Spleen (tissue), 11 donors: ENCODE results near the gene ABHD6. TPM values are rescaled to one million over a fixed set of nuclear protein-coding genes. Genes with fewer than 3 reads are reported as not detected.

Experiments
- DNase-seq: peaks from one replicate; pipeline ENCODE4 v3.0.0-alpha.2; 2020
- H3K27ac ChIP-seq, 8 donors: fragments of 200-600 bp; sonication (generic) in 7 of 8; 1 replicate in 4 of 8; 2 replicates in 4 of 8; pipeline versions ENCODE4 v1.5.0 to v1.8.0; 2016 to 2021; ENCODE audit warnings: inconsistent platforms in 4 of 8, mild to moderate bottlenecking in 4 of 8, moderate library complexity in 1 of 8
- H3K27me3 ChIP-seq, 7 donors: fragments of 200-600 bp; sonication (generic) in 6 of 7; replicated peaks in 1 of 7; 1 replicate in 4 of 7; 2 replicates in 3 of 7; pipeline versions ENCODE4 v1.5.0 to v1.8.0; 2016 to 2021; ENCODE audit warnings: inconsistent platforms in 3 of 7, mild to moderate bottlenecking in 1 of 7
- H3K36me3 ChIP-seq, 6 donors: fragments of 200-600 bp; sonication (generic) in 5 of 6; 1 replicate in 4 of 6; 2 replicates in 2 of 6; pipeline versions ENCODE4 v1.5.0 to v1.8.0; 2016 to 2021; ENCODE audit warnings: inconsistent platforms in 2 of 6
- H3K4me1 ChIP-seq, 6 donors: fragments of 200-600 bp; sonication (generic) in 5 of 6; 1 replicate in 3 of 6; 2 replicates in 3 of 6; pipeline versions ENCODE4 v1.5.0 to v1.8.0; 2016 to 2021; ENCODE audit warnings: inconsistent platforms in 3 of 6
- H3K4me3 ChIP-seq, 8 donors: fragments of 200-600 bp; sonication (generic) in 7 of 8; 1 replicate in 4 of 8; 2 replicates in 4 of 8; pipeline versions ENCODE4 v1.5.0 to v1.8.0; 2016 to 2021; ENCODE audit warnings: inconsistent platforms in 4 of 8, mild to moderate bottlenecking in 4 of 8, moderate library complexity in 2 of 8
- H3K9me3 ChIP-seq, 8 donors: fragments of 200-600 bp; sonication (generic) in 7 of 8; 1 replicate in 4 of 8; 2 replicates in 4 of 8; pipeline versions ENCODE4 v1.5.0 to v1.8.0; 2016 to 2021; ENCODE audit warnings: inconsistent platforms in 4 of 8
- CTCF ChIP-seq, 11 experiments: fragments of 200-600 bp in 7 of 11; fragments of 450-650 bp in 4 of 11; sonication (generic) in 4 of 11; IDR thresholded peaks in 8 of 11; conservative IDR thresholded peaks in 3 of 11; 1 replicate in 7 of 11; 2 replicates in 4 of 11; pipeline versions ENCODE4 v1.4.0 to v1.8.0; 2016 to 2021; ENCODE audit warnings: antibody characterized with exemption in 11 of 11, inconsistent platforms in 4 of 11, mild to moderate bottlenecking in 1 of 11
- POLR2A ChIP-seq, 3 donors: fragments of 450-650 bp; IDR thresholded peaks; one replicate each; pipeline ENCODE4 v1.5.1; 2017; ENCODE audit warnings: antibody characterized with exemption in 3 of 3, mild to moderate bottlenecking in 1 of 3
- POLR2AphosphoS5 ChIP-seq, 3 donors: sonication (generic); formaldehyde crosslinking; IDR thresholded peaks; one replicate each; pipeline ENCODE4 v1.5.1; 2017; ENCODE audit warnings: antibody characterized with exemption in 3 of 3
- WGBS, 5 donors: extraction: QIAGEN DNeasy Blood & Tissue Kit in 3 of 5; methylation state at CpG; one replicate each; pipeline versions ENCODE4 v1.1.5 to v1.1.7; 2013 to 2018; 5-methylcytosine and 5-hydroxymethylcytosine counted together
- intact Hi-C: fragments of 100-400 bp; cut with DNase I; formaldehyde crosslinking; loops from one replicate; pipeline ENCODE4 v1.15.0; 2023; ENCODE audit warnings: low total_unique reads
- polyA plus RNA-seq, 3 donors: library from polyadenylated mRNA; stranded (reverse); fragments of 200-250 nt; gene quantifications; one replicate each; pipeline ENCODE4 v1.2.1, GENCODE V29; 2013
- small RNA-seq, 4 donors: library from RNA; depleted of rRNA; stranded (forward); fragments of <200 nt; gene quantifications; one replicate each; pipeline ENCODE3, GENCODE V24; 2016
- total RNA-seq, 7 donors: library from RNA; depleted of rRNA in 3 of 7; stranded (reverse); fragments of >200 nt in 3 of 7; fragmentation: NEBNext Ultra II Directional in 4 of 7; extraction: Animal tissue kit (Norgen Biotek cat#: 25700) in 4 of 7; gene quantifications; one replicate each; pipeline versions ENCODE4 v1.1.0 to v1.2.1, GENCODE V29; 2016 to 2021
- donor health status: healthy with polysubstance abuse.
- donor health status: DM: no; HTN: no; CAD: no; lungs with moderate emphysema.
- donor health status: DM: no; HTN: no; CAD: no.
- donor health status: Bipolar disorder and iron deficiency.
- donor health status: healthy.
- donor health status: DM: no; HTN: no; CAD: no.
- donor health status: DM: yes; HTN: yes; CAD: no.

The ABHD6 gene
- total and polyA plus RNA-seq, 10 donors: 17.2 to 79.9 (median 48.4) TPM

- WGBS, 5 donors: 88 to 92% (median 90%) methylated on average over 5 of the region's 5 CpGs
- no peaks in the 10 kb centered on the region for H3K27me3 ChIP-seq
- H3K9me3 ChIP-seq: no peaks in the 10 kb centered on the region
- intact Hi-C loops: no loop called here
- H3K36me3 ChIP-seq: peaks cover 0 to 70% (median 4%) of the 10 kb centered on the region in 6 donors
- TF ChIP-seq POLR2AphosphoS5 (IDR thresholded peaks at IDR 0.05) (no peak), POLR2A (IDR thresholded peaks at IDR 0.05) (no peak), CTCF (IDR thresholded peaks at IDR 0.05 in 8 of 11, conservative IDR thresholded peaks at IDR 0.05 in 3 of 11) (no peak)
- peak overlapping the region in 1 of 8 donors; percentile 43 for H3K27ac ChIP-seq
- H3K4me1 ChIP-seq: peaks cover 0 to 100% (median 60%) of the 10 kb centered on the region in 6 donors
- no peak for DNase-seq
- H3K4me3 ChIP-seq: no peak overlapping the region
Observed at GRCh38 chr3:58342676-58343075, 105.1 kb downstream of the ABHD6 start.

Small RNA genes within 50 kb of the gene (small RNA-seq; reads per million reads assigned to genes)
- gene AC098479.1: 0 reads per million in 4 donors

Other genes with a start within 250 kb of the ABHD6 start
- gene FLNB, start 229.4 kb upstream of the ABHD6 start, total RNA-seq: 100 to 1,000 TPM in 4 of 7 donors, 10 to 100 TPM in 3; 77.5 to 163 (median 111) TPM
- gene FLNB, start 229.4 kb upstream of the ABHD6 start, polyA plus RNA-seq: 10 to 100 TPM; 38.9 to 70.3 (median 49.4) TPM
- 100 to 1,000 TPM in 6 of 7 donors, 10 to 100 TPM in 1; 64.7 to 245 (median 172) TPM for gene DNASE1L3, start 26.8 kb upstream of the ABHD6 start, total RNA-seq
- gene DNASE1L3, start 26.8 kb upstream of the ABHD6 start, polyA plus RNA-seq: 100 to 1,000 TPM in 1 of 3 donors, 10 to 100 TPM in 2; 52.1 to 102 (median 52.9) TPM
- gene RPP14, start 68.5 kb downstream of the ABHD6 start, total RNA-seq: 10 to 100 TPM; 13.3 to 21.3 (median 16.1) TPM
- gene RPP14, start 68.5 kb downstream of the ABHD6 start, polyA plus RNA-seq: 10 to 100 TPM in 1 of 3 donors, 1 to 10 TPM in 2; 6.2 to 12.2 (median 7.1) TPM
- 10 to 100 TPM in 3 of 7 donors, 1 to 10 TPM in 4; 6.4 to 20.0 (median 8.7) TPM for gene HTD2, start 68.7 kb downstream of the ABHD6 start, total RNA-seq
- gene HTD2, start 68.7 kb downstream of the ABHD6 start, polyA plus RNA-seq: 1 to 10 TPM; 2.3 to 5.6 (median 3.6) TPM
- 10 to 100 TPM; 39.4 to 80.9 (median 56.5) TPM for gene PXK, start 95.1 kb downstream of the ABHD6 start, total RNA-seq
- 10 to 100 TPM; 19.3 to 25.3 (median 19.9) TPM for gene PXK, start 95.1 kb downstream of the ABHD6 start, polyA plus RNA-seq
- gene PDHB, start 196.0 kb downstream of the ABHD6 start, total RNA-seq: 10 to 100 TPM; 46.6 to 75.5 (median 58.0) TPM
- 10 to 100 TPM; 53.9 to 82.1 (median 71.1) TPM for gene PDHB, start 196.0 kb downstream of the ABHD6 start, polyA plus RNA-seq